IMR-90 (cell line): ENCODE measurements around the gene DISP1. TPM values are rescaled to one million over a fixed set of nuclear protein-coding genes. Genes with fewer than 3 reads are reported as not detected.
A peak's percentile ranks its signal among the peaks of the same experiment; 100 is the strongest.

Source experiments
- ATAC-seq: fragments of 200-7000 bp; cut with Tn5 transposase; 2 replicates; pipeline ENCODE4 v1.9.1; 2020; ENCODE audit warnings: low read depth, mild to moderate bottlenecking, moderate library complexity
- BruUV-seq: library from RNA; stranded (reverse); fragments of 400-500 nt; replicated peaks from 2 replicates; lab custom pipeline; 2021; lab: Mats Ljungman, UMichigan
- CTCF ChIA-PET: fragments of 300-600 bp; formaldehyde crosslinking; extraction: SDS; loops from one replicate; lab custom pipeline; 2021; ENCODE audit warnings: antibody characterized with exemption; lab: Yijun Ruan, JAX
- POLR2A ChIA-PET: fragments of 300-600 bp; sonication (Branson Sonifier 250); formaldehyde crosslinking; loops from one replicate; lab custom pipeline; 2022; ENCODE audit warnings: antibody characterized with exemption; ENCODE audit not compliant: unreplicated experiment; lab: Charles Lee
- DNase-seq: peaks from one replicate; pipeline ENCODE4 v3.0.0; 2013
- H2AFZ ChIP-seq: replicated peaks from 2 replicates; pipeline ENCODE3; 2013; ENCODE audit warnings: low read length, mild to moderate bottlenecking; ENCODE audit not compliant: poor library complexity
- H2AK5ac ChIP-seq: 2 replicates; pipeline ENCODE4 v1.6.1; 2013; ENCODE audit warnings: low read depth, low read length, inconsistent platforms
- H2AK9ac ChIP-seq: replicated peaks from 2 replicates; pipeline ENCODE3; 2013; ENCODE audit warnings: mild to moderate bottlenecking, low read depth, low read length, moderate library complexity; ENCODE audit not compliant: poor library complexity
- H2BK120ac ChIP-seq: 2 replicates; pipeline ENCODE4 v1.6.1; 2013; ENCODE audit warnings: low read depth, low read length, inconsistent platforms
- H2BK15ac ChIP-seq: 3 replicates; pipeline ENCODE4 v1.6.1; 2013; ENCODE audit warnings: low read depth, low read length, inconsistent platforms
- H2BK20ac ChIP-seq: 2 replicates; pipeline ENCODE4 v1.6.1; 2013; ENCODE audit warnings: low read depth, mild to moderate bottlenecking, inconsistent platforms, low read length, moderate library complexity
- H2BK5ac ChIP-seq: 2 replicates; pipeline ENCODE4 v1.6.1; 2013; ENCODE audit warnings: mild to moderate bottlenecking, low read depth, low read length, inconsistent platforms; ENCODE audit not compliant: poor library complexity, severe bottlenecking
- H3K14ac ChIP-seq: replicated peaks from 2 replicates; pipeline ENCODE4 v1.6.1; 2013; ENCODE audit warnings: low read depth, low read length, inconsistent platforms
- H3K18ac ChIP-seq: 2 replicates; pipeline ENCODE4 v1.6.1; 2013; ENCODE audit warnings: low read depth, low read length, control low read depth
- H3K23ac ChIP-seq: 2 replicates; pipeline ENCODE4 v1.6.1; 2013; ENCODE audit warnings: low read depth, low read length, inconsistent platforms
- H3K27ac ChIP-seq: 2 replicates; pipeline ENCODE4 v1.5.1; 2013; ENCODE audit warnings: mild to moderate bottlenecking, control low read depth, low read length; ENCODE audit not compliant: insufficient read depth
- H3K27me3 ChIP-seq: 2 replicates; pipeline ENCODE4 v1.6.1; 2013; ENCODE audit warnings: low read length; ENCODE audit not compliant: control insufficient read depth, insufficient read depth
- H3K36me3 ChIP-seq: 2 replicates; pipeline ENCODE4 v1.6.1; 2013; ENCODE audit warnings: low read length, mixed read lengths; ENCODE audit not compliant: control insufficient read depth, insufficient read depth
- H3K4ac ChIP-seq: 2 replicates; pipeline ENCODE4 v1.6.1; 2013; ENCODE audit warnings: low read depth, low read length, inconsistent platforms
- H3K4me1 ChIP-seq: 2 replicates; pipeline ENCODE4 v1.6.1; 2013; ENCODE audit warnings: low read length, mixed read lengths; ENCODE audit not compliant: control insufficient read depth, insufficient read depth
- H3K4me2 ChIP-seq: 2 replicates; pipeline ENCODE4 v1.6.1; 2013; ENCODE audit warnings: low read depth, mild to moderate bottlenecking, control low read depth, low read length, moderate library complexity
- H3K4me3 ChIP-seq: 2 replicates; pipeline ENCODE4 v1.5.1; 2013; ENCODE audit warnings: low read depth, mild to moderate bottlenecking, control low read depth, low read length, moderate library complexity; ENCODE audit not compliant: insufficient read depth
- H3K56ac ChIP-seq: 2 replicates; pipeline ENCODE4 v1.6.1; 2013; ENCODE audit warnings: low read length, inconsistent platforms; ENCODE audit not compliant: insufficient read depth; ENCODE audit errors: extremely low read depth
- H3K79me1 ChIP-seq, 2 experiments: 2 replicates each; pipeline ENCODE4 v1.6.1; 2013; ENCODE audit warnings: low read length in 2 of 2, inconsistent platforms in 1 of 2, low read depth in 1 of 2
- H3K9ac ChIP-seq: 2 replicates; pipeline ENCODE4 v1.6.1; 2013; ENCODE audit warnings: low read depth, low read length, control low read depth
- H3K9me1 ChIP-seq: 2 replicates; pipeline ENCODE4 v1.6.1; 2013; ENCODE audit warnings: low read length, inconsistent platforms; ENCODE audit not compliant: insufficient read depth
- H3K9me3 ChIP-seq: 2 replicates; pipeline ENCODE4 v1.6.1; 2013; ENCODE audit warnings: low read length; ENCODE audit not compliant: control insufficient read depth, insufficient read depth
- H4K20me1 ChIP-seq: 2 replicates; pipeline ENCODE4 v1.6.1; 2013; ENCODE audit warnings: low read length, inconsistent platforms; ENCODE audit not compliant: insufficient read depth
- H4K5ac ChIP-seq: 2 replicates; pipeline ENCODE4 v1.6.1; 2013; ENCODE audit warnings: mild to moderate bottlenecking, low read depth, low read length, control low read depth
- H4K8ac ChIP-seq, 2 experiments: 2 replicates each; pipeline ENCODE4 v1.6.1; 2013; ENCODE audit warnings: low read depth in 2 of 2, low read length in 2 of 2, control low read depth in 1 of 2, inconsistent platforms in 1 of 2
- H4K91ac ChIP-seq: 2 replicates; pipeline ENCODE4 v1.6.1; 2013; ENCODE audit warnings: low read depth, low read length, inconsistent platforms; ENCODE audit not compliant: insufficient read depth
- CHD1 ChIP-seq: IDR thresholded peaks from 2 replicates; pipeline ENCODE4 v1.6.1; 2012; ENCODE audit warnings: low read depth, low read length, improper control_type of control experiment
- MAFK ChIP-seq: IDR thresholded peaks from 2 replicates; pipeline ENCODE4 v1.6.1; 2012; ENCODE audit warnings: low read depth, low read length, improper control_type of control experiment
- WGBS, 2 experiments: methylation state at CpG; one replicate each; pipeline versions ENCODE4 v1.1.5 to v1.1.7; 2013; ENCODE audit warnings: missing lambda C conversion rate in 2 of 2; ENCODE audit not compliant: insufficient read length in 1 of 2; ENCODE audit errors: extremely low coverage in 2 of 2; 5-methylcytosine and 5-hydroxymethylcytosine counted together
- dilution Hi-C: fragments of 300-500 bp; cut with HindIII; formaldehyde crosslinking; loops from one replicate; pipeline ENCODE4 v1.14.3; 2018; ENCODE audit warnings: low sequenced_read_pairs; ENCODE audit not compliant: unreplicated experiment
- in situ Hi-C: fragments of 300-500 bp; cut with MboI; formaldehyde crosslinking; loops from 3 replicates; pipeline ENCODE4 v1.14.3; 2019; ENCODE audit warnings: low sequenced_read_pairs, inconsistent platforms, mixed read lengths
- intact Hi-C: fragments of 100-400 bp; cut with micrococcal nuclease; formaldehyde crosslinking; loops from 2 replicates; pipeline ENCODE4 v1.10.0; 2022
- polyA plus RNA-seq, 3 experiments: library from polyadenylated mRNA; depleted of rRNA; stranded (reverse); fragments of >200 nt; gene quantifications; 2 replicates each; pipeline ENCODE4 v1.2.3, GENCODE V29; 2012; ENCODE audit warnings: low replicate concordance in 1 of 3
- total RNA-seq: library from RNA; depleted of rRNA; stranded (reverse); fragments of >200 nt; gene quantifications from 2 replicates; pipeline ENCODE4 v1.2.3, GENCODE V29; 2012

Gene DISP1
- total and polyA plus RNA-seq, 2 of the 4 experiments (the other 2 are of a cell fraction), result 3.3 to 5.2 TPM

- H2BK120ac ChIP-seq, result no peak overlapping the region
- dilution Hi-C loops (loop anchor here (25.0 kb wide), 1 partner anchor 302 kb away; no protein-coding TSS in a partner anchor), intact Hi-C loops (no loop called here), in situ Hi-C loops (no loop called here)
- ATAC-seq (no peak), DNase-seq (no peak)
- BruUV-seq, result no TSS peak
- no peak overlapping the region for H2BK15ac ChIP-seq
- CTCF ChIA-PET, result no interaction called here
- H3K4ac ChIP-seq, result no peak overlapping the region
- H3K4me1 ChIP-seq, result no peaks in the 10 kb centered on the region
- H3K27ac ChIP-seq, result no peak overlapping the region
- no peaks in the 10 kb centered on the region for H4K20me1 ChIP-seq
- WGBS, 2 experiments, result 33% methylated on average over 1 of the region's 2 CpGs; no CpG with 5 or more reads in 1 of the 2 experiments
- H3K23ac ChIP-seq, result no peak overlapping the region
- H2AK5ac ChIP-seq, result no peak overlapping the region
- no peak overlapping the region for H3K14ac ChIP-seq
- H4K8ac ChIP-seq, result no peak overlapping the region
- no peak overlapping the region for H4K91ac ChIP-seq
- H3K36me3 ChIP-seq, result no peaks in the 10 kb centered on the region
- no peak overlapping the region for H2BK20ac ChIP-seq
- H3K79me1 ChIP-seq, result no peaks in the 10 kb centered on the region
- H3K27me3 ChIP-seq, result peaks cover 20% of the 10 kb centered on the region
- H3K9me1 ChIP-seq, result no peaks in the 10 kb centered on the region; the same call in 1 of the 2 replicates
- no peak overlapping the region for H3K18ac ChIP-seq
- no peak overlapping the region for H3K4me3 ChIP-seq
- no peak overlapping the region for H2AK9ac ChIP-seq
- no peak overlapping the region for H3K56ac ChIP-seq
- no peak for TF ChIP-seq CHD1
- 0 out of 2 replicates have a peak, but pooled peaks have one; percentile 31 for TF ChIP-seq MAFK
- H3K9ac ChIP-seq, result no peak overlapping the region
- no peak overlapping the region for H2BK5ac ChIP-seq
- H3K4me2 ChIP-seq, result no peak overlapping the region
- no peak overlapping the region for H4K5ac ChIP-seq
- no peaks in the 10 kb centered on the region for H3K9me3 ChIP-seq
- POLR2A ChIA-PET, result no interaction called here
- H2AFZ ChIP-seq, result no peak overlapping the region
Observed at GRCh38 chr1:222785529-222785928, 29.3 kb upstream of the DISP1 start.
